ENCODE results near the gene CCDC127.

- TF ChIP-seq CTCF (IDR thresholded peaks at IDR 0.05) (no peak), POLR2A (IDR thresholded peaks at IDR 0.05) (no peak)
These were observed 46.8 kb downstream of the CCDC127 start for GRCh38 chr5:170971-171800.
